Dermis microvascular lymphatic vessel endothelial cell (primary cell): ENCODE measurements around the gene MAGEA2. TPM values are rescaled to one million over a fixed set of nuclear protein-coding genes. Genes with fewer than 3 reads are reported as not detected.
"Not testable (repeated sequence)": the region's sequence is repeated elsewhere in the genome, so short reads cannot be mapped to it uniquely, and the experiment has no call there.

Experiments used
- DNase-seq, 2 donors: peaks; one replicate each; pipeline versions ENCODE4 v3.0.0 to v3.0.0-alpha.2; 2010; ENCODE audit warnings: low read depth in 2 of 2
- total RNA-seq: library from RNA; depleted of rRNA; stranded (reverse); fragments of >200 nt; gene quantifications from 2 replicates; pipeline ENCODE4 v1.2.1, GENCODE V29; 2014

Gene MAGEA2, protein sequence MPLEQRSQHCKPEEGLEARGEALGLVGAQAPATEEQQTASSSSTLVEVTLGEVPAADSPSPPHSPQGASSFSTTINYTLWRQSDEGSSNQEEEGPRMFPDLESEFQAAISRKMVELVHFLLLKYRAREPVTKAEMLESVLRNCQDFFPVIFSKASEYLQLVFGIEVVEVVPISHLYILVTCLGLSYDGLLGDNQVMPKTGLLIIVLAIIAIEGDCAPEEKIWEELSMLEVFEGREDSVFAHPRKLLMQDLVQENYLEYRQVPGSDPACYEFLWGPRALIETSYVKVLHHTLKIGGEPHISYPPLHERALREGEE
- total RNA-seq: not detected in 2 replicates

- DNase-seq: not testable (repeated sequence)
These were observed at the start of gene MAGEA2 for GRCh38 chrX:152753686-152754650. TSS of gene MAGEA2 (minus strand) at chrX:152753842. CDS start at chrX:152751363, 2,479 bp downstream.

DNA sequence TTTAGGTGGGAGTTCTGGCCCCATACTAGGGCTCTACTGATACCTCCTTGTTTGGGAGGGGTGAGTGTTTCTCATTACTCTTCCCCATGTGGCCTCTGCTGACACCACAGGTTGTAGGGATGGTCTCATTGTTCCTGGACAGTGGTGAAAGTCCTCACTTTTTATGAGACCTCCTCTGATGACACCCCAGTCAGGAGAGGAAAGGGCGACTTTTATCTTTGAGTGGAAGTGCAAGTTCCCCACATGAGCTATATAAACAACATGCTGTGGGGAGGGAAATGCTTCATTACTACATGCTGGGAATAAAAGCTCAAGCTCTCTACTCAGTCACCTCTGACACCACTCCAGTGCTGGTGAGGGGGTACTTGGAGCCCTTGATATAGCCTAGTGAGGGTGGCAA lies 45.3 kb upstream of the MAGEA2 start:
- no peak for DNase-seq

GRCh38 chrX:152787062-152787461 lies 33.4 kb upstream of the MAGEA2 start:
- not testable (repeated sequence) for DNase-seq

- not testable (repeated sequence) for DNase-seq
These were observed 16.1 kb upstream of the MAGEA2 start, which contains the start of gene MAGEA6 for GRCh38 chrX:152769549-152770289. TSS of gene MAGEA6 (minus strand) at chrX:152769689. CDS start at chrX:152767650, 2,039 bp downstream.

- not testable (repeated sequence) for DNase-seq
These were observed 12.9 kb upstream of the MAGEA2 start for GRCh38 chrX:152766562-152766961.

- not testable (repeated sequence) for DNase-seq
These were observed 7.9 kb upstream of the MAGEA2 start for GRCh38 chrX:152761582-152761981.

GRCh38 chrX:152759544-152759943 lies 5.9 kb upstream of the MAGEA2 start:
- not testable (repeated sequence) for DNase-seq

DNA sequence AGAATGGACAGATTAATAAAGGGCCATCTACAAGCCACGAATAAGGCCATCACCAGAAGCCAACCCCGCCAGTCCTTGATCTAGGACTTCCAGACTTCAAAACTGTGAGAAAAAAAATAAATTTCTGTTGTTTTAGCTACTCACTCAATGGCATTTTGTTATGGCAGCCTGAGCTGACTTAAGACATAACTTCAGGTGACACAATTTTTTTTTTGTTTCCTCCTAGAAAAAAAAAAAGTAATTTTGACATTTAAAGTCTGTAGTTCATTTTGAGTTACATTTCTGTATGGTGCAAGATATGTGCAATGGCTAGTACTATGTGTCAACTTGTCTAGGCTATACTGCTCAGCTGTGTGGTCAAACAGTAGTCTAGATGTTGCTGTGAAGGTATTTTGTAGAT lies 5.3 kb upstream of the MAGEA2 start, which contains the start of gene CSAG3:
CSAG3 (plus strand) TSS at position 301 of the 400 bp plus-strand sequence.
- not testable (repeated sequence) for DNase-seq

DNA sequence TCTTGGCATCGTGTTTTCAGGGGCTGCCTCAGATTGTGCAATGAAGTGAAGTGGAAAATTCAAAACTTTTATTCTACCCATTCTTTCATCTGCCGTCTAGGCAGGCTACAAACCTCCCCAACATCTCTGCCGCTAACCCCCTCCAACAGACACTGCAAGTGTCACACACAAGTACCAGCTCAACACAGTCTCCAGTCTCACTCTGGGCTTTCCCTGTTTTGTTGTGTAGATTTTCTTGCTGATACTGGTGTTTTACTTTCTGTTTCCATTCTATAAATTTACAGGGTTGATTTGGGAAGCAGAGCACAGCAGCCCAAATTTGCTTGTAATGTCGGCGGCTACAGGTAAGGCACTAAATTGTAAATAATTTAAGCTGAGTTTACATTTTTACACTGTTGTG lies 1.2 kb upstream of the MAGEA2 start:
- DNase-seq: not testable (repeated sequence)

DNA sequence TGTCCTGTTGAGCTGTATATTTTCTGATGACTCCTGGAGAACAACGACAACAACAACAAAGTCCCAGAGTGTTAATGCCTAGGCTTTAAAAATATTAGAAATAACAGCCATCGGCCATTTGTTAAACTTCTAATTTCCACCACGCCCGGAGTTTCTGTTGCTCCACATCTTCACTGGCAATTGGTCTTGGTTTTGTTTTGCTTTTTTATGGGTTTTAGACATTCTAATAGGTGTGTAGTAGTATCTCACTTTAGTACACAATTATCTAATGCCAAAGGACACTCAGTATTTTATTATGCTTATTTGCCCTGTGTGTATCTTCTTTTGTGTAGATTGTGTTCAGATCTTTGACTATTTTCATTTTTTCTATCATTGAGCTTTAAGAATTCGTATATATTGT lies 15.1 kb downstream of the MAGEA2 start:
- DNase-seq: no peak

DNA sequence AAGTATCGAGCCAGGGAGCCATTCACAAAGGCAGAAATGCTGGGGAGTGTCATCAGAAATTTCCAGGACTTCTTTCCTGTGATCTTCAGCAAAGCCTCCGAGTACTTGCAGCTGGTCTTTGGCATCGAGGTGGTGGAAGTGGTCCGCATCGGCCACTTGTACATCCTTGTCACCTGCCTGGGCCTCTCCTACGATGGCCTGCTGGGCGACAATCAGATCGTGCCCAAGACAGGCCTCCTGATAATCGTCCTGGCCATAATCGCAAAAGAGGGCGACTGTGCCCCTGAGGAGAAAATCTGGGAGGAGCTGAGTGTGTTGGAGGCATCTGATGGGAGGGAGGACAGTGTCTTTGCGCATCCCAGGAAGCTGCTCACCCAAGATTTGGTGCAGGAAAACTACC lies 17.1 kb downstream of the MAGEA2 start:
- not testable (repeated sequence) for DNase-seq

GRCh38 chrX:152735860-152736511 lies 17.7 kb downstream of the MAGEA2 start:
- no peak for DNase-seq

DNA sequence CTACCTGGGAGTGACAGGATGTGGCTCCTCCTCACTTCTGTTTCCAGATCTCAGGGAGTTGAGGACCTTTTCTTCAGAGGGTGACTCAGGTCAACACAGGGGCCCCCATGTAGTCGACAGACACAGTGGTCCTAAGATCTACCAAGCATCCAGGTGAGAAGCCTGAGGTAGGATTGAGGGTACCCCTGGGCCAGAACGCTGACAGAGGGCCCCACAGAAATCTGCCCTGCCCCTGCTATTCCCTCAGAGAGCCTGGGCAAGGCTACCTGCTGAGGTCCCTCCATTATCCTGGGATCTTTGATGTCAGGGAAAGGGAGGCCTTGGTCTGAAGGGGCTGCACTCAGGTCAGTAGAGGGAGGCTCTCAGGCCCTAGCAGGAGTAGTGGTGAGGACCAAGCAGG lies 18.5 kb downstream of the MAGEA2 start:
- no peak for DNase-seq

- DNase-seq: not testable (repeated sequence)
These were observed 19.3 kb downstream of the MAGEA2 start for GRCh38 chrX:152734143-152734858.

DNA sequence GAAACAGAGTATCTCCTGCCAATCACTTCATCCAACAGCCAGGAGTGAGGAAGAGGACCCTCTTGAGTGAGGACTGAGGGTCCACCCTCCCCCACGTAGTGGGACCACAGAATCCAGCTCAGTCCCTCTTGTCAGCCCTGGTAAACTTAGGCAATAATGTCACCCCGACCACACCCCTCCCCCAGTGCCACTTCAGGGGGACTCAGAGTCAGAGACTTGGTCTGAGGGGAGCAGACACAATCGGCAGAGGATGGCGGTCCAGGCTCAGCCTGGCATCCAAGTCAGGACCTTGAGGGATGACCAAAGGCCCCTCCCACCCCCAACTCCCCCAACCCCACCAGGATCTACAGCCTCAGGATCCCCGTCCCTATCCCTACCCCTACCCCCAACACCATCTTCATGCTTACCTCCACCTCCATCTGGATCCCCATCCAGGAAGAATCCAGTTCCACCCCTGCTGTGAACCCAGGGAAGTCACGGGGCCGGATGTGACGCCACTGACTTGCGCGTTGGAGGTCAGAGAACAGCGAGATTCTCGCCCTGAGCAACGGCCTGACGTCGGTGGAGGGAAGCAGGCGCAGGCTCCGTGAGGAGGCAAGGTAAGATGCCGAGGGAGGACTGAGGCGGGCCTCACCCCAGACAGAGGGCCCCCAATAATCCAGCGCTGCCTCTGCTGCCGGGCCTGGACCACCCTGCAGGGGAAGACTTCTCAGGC lies 20.2 kb downstream of the MAGEA2 start, which contains the start of the genes CSAG1 and MAGEA12:
CSAG1 (minus strand) TSS at position 461 of the 715 bp plus-strand sequence. CDS start 1,261 bp downstream, outside the sequence.
MAGEA12 (plus strand) TSS at position 497 of the 715 bp plus-strand sequence. CDS start 2,405 bp downstream, outside the sequence.
- no peak for DNase-seq

DNA sequence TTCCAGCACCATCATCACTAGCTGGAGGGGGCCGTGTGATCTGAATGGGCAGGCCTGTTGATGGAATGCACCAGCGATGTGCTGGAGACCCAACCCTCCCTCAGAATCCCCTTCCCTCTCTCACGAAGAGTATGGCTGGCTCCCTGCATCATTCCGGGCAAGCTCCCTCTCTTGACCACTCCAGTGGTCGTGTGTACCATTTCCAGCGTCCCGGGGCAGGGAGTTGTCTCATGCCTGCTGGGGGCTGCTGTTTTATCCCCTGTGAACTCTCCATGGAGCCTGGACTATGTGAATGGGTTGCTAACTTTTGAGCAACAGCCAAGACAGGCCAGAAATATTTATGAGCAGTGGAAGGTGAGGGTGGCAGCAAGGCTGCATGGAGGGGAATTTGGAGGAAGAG lies 28.2 kb downstream of the MAGEA2 start:
- no peak for DNase-seq

DNA sequence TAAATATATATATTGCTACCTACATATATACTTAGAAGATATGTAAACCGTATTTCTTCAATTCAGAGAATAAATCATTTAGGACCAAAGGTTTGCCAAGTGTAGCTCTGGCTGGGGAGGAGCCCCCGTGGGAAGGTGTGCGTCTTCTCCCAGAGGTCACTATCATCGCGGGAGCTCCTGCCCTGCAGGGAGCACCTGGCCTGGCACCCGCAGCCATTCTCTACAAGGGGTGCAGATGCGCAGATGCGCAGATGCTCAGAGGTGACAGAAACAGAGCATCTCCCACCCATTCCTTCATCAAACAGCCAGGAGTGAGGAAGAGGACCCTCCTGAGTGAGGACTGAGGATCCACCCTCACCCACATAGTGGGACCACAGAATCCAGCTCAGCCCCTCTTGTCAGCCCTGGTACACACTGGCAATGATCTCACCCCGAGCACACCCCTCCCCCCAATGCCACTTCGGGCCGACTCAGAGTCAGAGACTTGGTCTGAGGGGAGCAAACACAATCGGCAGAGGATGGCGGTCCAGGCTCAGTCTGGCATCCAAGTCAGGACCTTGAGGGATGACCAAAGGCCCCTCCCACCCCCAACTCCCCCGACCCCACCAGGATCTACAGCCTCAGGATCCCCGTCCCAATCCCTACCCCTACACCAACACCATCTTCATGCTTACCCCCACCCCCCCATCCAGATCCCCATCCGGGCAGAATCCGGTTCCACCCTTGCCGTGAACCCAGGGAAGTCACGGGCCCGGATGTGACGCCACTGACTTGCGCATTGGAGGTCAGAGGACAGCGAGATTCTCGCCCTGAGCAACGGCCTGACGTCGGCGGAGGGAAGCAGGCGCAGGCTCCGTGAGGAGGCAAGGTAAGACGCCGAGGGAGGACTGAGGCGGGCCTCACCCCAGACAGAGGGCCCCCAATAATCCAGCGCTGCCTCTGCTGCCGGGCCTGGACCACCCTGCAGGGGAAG lies 39.5 kb downstream of the MAGEA2 start, which contains the start of gene MAGEA2B:
MAGEA2B (plus strand) TSS at position 814 of the 973 bp plus-strand sequence. CDS start 2,479 bp downstream, outside the sequence.
- not testable (repeated sequence) for DNase-seq

DNA sequence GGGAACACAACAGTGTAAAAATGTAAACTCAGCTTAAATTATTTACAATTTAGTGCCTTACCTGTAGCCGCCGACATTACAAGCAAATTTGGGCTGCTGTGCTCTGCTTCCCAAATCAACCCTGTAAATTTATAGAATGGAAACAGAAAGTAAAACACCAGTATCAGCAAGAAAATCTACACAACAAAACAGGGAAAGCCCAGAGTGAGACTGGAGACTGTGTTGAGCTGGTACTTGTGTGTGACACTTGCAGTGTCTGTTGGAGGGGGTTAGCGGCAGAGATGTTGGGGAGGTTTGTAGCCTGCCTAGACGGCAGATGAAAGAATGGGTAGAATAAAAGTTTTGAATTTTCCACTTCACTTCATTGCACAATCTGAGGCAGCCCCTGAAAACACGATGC lies 40.4 kb downstream of the MAGEA2 start:
- not testable (repeated sequence) for DNase-seq
